Measurements from ENCODE around the gene ACSL3.

ACSL3 gene

DNA sequence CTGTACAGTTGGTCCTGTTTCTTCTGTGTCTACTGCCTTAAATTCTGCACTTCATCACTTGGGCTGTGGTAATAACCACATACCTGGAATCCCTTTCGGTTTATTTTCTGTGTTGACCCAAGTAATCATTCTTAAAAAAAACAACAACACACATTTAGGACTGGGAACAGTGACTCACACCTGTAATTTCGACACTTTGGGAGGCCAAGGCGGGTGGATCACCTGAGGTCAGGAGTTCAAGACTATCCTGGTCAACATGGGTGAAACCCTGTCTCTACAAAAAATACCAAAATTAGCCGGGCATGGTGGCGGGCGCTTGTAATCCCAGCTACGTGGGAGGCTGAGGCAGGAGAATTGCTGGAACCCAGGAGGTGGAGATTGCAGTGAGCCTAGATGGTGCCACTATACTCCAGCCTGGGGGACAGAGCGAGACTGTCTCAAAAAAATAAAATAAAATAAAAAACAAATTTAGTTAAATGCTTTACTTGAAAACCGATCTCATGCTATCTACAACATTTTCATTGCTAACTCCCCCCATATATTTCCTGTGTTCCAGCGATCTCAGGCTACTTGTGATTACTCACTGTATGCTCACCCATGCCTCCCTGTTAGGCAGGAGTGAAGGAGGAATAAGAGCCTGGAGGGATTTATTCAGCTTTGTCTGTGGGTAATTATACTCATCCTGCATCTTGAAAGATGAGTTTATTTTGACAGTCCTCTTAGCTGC, 18.2 kb downstream of the ACSL3 start:
- DNase-seq (ENCODE audit: low spot score), result no peak
- FAIRE-seq, result no peak

DNA sequence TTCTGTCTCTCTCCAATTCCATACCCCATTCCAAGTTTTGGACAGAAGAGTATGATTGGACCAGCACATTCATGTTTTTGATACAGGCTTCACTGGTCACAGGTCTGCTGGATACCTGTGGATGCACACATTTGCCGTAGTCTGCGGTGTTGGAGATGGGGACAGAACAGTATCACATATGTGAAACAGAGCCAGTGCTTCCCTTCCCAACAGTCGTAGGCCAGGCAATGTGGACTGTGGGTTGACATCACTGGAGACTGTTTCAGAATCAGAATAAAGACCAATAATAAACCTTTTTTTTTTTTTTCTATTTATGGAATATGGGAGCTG, 18.7 kb downstream of the ACSL3 start:
- DNase-seq (ENCODE audit: low spot score) (no peak), FAIRE-seq (no peak)

DNA sequence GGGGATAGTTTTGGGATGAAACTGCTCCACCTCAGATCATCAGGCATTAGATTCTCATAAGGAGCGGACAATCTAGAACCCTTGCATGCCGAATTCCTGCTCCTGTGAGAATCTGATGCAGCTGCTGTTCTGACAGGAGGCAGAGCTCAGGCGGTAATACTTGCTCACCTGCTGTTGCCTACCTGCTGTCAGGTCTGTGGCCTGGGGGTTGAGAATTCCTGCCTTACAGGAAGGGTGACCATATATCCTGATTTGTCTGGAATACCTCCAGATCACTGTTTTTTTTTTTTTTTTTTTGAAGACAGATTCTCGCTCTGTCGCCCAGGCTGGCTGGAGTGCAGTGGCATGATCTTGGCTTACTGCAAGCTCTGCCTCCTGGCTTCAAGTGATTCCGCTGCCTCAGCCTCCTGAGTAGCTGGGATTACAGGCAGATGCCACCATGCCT, 21.7 kb downstream of the ACSL3 start:
- no peak for DNase-seq (ENCODE audit: low spot score)
- no peak for FAIRE-seq

DNA sequence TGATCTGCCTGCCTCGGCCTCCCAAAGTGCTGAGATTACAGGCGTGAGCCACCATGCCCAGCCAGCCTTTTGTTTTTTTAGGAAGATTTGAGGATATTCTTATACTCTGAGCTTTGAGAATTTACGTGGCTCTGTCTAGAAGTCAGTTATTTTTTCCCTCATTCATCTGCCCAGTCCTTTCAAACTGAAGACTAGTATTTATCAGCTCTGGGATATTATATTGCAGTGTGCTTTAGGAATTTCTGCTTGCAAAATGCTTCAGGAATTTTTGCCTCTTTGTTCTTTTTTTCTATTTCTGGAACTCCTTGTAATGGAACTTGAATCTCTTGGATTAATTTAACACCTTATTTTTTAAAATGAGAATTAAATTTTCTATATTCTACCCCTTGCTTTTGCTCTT, 22.6 kb downstream of the ACSL3 start:
- DNase-seq (ENCODE audit: low spot score) (no peak), FAIRE-seq (no peak)

DNA sequence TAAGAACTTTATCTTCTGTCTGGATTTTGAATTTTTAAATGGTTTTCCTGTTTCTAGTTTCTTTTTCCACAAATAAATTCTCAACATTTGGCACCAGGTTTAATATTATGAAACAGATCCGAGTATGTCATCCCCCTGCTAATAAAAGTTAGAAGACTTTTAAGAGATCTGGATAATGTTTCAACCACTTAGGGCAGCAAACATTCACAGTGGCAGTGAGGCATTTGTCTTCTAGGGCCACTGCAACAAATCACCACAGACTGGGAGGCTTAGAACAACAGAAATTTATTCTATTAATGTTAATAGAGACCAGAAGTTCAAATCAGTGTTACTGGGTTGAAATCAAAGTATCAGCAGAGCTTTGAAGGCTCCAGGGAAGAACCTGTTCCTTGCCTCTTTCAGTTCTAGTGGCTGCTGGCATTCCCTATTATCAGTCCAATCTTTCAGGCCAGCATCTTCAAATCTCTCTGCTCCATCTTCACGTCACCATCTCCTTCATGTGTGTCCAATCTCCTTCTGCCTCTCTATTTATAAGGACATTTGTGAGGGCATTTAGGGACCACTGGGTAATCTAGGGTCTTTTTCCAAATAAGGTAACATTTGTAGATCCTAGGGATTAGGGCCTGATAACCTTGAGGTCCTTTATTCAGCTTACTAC, 23.4 kb downstream of the ACSL3 start:
- DNase-seq (ENCODE audit: low spot score) (no peak), FAIRE-seq (no peak)

DNA sequence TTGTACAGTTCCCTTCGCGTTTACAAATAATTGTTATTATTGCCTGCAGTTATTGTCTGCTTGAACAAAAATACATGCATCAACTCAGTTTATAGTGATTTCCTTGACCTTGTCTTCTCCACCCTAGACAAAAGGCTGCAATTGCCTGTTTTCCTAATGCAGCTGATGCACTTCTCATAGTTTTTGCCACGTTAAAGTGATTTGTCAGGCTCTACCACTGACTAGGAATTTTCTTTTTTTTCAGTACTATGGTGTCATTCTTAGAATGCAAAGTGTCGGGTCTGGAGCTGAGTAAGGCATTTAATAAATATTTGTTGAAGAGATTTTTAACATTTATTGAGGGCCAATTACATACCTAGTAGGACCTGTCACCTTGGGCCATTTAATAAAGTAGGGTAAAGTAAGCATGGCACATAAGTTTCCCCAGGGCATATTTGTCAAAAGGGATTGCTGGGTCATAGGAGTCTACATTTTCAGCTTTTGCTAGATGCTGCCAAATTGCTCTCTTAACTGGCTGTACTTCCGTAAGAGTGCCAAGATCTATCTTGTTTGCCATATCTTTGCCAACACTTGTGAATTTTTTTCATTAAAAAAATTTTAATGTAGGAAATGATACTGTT, 24.1 kb downstream of the ACSL3 start:
- FAIRE-seq, result no peak
- DNase-seq (ENCODE audit: low spot score), result no peak

DNA sequence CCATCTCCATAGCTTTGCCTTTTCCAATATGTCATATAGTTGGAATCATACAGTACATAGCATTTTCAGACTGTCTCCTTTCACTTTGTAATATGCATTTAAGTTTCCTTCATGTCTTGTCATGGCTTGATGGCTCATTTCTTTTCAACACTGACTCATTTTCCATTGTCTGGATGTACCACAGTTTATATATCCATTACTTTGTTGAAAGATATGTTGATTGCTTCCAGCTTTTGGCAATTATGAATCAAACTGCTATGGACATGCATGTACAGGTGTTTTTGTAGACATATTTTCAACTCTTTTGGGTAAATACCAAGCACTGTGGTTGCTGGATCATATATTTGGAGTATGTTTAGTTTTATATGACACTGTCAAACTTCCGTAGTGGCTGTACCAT, 26.3 kb downstream of the ACSL3 start:
- peak; percentile 23 for FAIRE-seq
- no peak for DNase-seq (ENCODE audit: low spot score)

DNA sequence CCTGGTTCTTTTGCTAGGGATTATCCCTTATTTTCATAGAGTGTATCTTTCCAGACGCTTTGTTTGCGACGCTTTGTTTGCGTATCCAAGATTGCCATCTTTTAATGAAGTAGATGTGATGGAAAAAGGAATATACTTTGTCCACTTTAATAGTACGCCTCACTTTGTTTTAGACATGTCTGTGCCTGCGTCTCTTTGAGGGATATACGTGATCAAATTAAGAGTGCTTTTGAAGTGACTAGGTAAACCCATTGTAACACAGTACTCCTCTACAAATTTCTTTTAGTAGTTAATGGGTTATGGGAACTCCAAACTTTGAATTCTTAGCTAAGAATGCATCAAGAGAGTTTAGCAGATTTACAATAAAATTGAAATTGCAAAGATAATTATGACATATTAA, 27.9 kb downstream of the ACSL3 start:
- no peak for FAIRE-seq
- DNase-seq (ENCODE audit: low spot score), result no peak

DNA sequence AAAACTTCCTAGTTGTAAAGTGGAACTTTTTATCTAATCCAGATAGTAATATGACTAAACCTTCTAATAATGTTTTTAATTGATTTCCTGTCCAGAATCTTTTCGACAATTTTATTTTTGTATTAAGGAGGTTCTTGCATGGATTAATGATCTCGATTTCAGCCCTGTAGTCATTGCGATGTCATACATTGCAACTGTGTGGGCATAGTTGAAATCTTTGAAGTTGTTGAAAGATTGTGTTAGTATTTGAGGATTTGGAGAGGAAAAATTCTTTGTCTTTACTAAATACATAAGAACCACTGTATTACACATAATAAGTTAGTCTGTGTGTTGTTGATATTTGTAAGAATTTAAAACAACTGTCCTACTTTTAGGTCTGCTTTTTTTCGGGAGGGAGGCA, 31.1 kb downstream of the ACSL3 start:
- FAIRE-seq, result no peak
- no peak for DNase-seq (ENCODE audit: low spot score)

DNA sequence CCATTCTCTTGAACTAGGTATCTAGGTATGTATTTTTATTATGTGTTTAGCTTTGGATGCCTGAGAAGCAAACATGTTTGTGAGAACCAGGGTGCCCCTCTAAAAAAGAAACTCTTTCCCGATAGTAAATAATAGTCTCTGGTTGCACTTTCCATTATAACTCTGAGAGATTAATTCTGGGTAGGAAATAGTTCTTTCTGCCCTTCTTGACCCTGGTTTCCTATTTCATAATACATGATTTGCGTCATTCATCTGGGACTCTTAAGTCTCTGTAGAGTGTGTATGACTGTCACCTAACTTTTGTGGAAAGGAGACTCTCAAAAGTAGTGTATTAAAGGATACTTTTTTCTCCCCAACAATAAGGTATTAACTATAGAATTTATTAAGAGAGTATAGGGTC, 31.5 kb downstream of the ACSL3 start:
- DNase-seq (ENCODE audit: low spot score) (no peak), FAIRE-seq (no peak)

DNA sequence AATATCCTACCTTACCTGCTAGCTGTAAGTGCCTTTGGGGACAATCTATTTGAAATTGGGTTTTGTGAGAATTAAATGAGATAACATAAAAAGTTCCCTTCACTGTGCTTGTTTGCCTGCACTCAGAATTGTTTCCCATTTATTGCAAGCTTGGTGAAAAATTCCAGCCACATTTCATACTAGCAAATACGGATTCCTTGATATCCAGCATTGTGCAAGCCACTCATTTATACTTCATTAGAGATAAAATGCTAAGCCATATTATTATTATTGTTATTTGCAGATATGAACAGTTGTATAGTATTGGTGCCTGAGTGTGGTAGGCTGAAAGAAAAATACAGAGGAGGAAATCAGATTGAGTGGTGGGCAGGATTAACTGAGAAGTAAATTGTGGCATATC, 31.9 kb downstream of the ACSL3 start:
- FAIRE-seq, result no peak
- DNase-seq (ENCODE audit: low spot score), result no peak

DNA sequence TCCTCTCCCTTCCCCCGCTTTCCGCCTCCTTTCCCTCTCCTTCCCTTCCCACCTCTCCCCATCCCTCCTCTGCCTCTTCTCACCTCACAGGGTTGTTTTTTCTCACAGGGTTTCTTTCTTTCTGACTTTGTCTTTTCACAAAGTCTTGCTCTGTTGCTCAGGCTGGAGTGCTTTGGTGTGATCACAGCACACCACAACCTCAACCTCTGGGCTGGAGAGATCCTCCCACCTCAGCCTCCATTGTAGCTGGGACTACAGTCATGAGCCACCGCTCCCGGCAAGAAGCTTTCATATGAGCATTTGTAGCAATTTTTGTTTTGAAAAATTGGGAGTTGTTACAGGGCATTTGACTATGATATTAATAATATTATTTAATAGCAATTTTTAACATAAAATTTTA, 32.9 kb downstream of the ACSL3 start:
- DNase-seq (ENCODE audit: low spot score), result no peak
- FAIRE-seq, result no peak

DNA sequence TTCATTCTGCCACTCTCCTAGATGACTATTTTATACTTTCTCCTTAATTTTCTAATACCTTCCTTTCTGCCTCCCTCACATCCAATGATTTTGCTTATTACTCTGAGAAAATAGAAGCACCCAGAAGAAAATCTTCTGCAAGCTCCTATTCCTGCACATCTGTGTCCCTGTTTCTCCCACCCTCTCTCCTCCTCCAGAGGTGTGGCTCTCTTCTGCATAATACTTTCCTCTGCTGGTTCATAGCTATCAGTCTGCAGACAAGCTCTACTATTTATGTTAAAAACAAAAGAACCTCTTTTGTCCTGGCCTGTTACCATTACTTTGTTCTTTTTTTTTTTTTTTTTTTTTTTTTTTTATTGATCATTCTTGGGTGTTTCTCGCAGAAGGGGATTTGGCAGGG, 34.3 kb downstream of the ACSL3 start:
- DNase-seq (ENCODE audit: low spot score), result no peak
- FAIRE-seq, result no peak

DNA sequence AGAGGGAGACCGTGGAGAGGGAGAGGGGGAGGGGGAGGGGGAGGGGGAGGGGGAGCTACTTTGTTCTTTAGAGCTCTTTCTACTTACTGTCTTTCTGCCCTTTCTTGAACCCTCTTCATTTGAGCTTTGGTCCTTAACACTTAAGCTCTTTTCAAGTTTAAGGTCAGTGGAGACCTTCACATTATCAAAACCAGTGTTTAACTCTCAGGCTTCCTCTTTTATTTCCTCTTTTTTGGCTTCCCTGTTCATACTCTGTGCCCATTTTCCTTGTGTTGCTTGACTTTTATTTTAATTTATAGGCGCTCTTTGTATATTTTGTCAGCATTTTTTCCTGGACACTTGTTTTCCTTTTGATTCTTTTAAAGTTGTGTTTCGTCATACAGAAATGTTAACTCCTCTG, 37.1 kb downstream of the ACSL3 start:
- FAIRE-seq, result no peak
- DNase-seq (ENCODE audit: low spot score), result no peak

DNA sequence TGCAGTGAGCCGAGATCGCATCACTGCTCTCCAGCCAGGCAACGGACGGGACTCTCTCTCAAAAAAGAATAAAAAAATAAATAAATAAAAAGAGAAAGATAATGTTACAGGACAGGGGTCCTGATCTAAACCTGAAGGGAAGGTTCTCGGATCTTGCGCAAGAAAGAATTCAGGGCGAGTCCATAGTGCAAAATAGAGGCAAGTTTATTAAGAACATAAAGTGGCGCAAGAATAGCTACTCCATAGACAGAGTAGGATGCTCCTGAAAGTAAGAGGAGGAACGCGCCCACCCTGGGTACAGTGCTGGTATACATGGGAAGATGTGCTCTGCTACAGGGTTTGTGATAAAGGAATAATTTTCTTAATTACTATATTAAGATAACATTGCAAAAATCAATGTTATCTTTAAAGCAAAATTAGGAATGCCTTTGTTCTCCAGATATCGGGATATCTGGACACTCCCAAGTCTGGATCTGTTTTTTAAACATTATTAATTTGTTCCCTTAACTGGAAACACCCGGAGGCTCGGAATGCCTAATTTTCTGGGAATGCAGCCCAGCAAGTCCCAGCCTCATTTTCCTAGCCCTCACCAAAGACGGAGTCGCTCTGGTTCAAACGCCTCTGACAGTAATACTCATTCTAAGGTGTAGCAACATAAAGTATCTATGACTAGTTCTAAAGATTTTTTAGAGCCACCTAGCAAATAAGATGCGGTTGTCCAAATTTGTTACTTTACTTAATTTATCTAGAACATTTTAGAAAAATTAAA, 38.8 kb downstream of the ACSL3 start:
- no peak for FAIRE-seq
- no peak for DNase-seq (ENCODE audit: low spot score)

DNA sequence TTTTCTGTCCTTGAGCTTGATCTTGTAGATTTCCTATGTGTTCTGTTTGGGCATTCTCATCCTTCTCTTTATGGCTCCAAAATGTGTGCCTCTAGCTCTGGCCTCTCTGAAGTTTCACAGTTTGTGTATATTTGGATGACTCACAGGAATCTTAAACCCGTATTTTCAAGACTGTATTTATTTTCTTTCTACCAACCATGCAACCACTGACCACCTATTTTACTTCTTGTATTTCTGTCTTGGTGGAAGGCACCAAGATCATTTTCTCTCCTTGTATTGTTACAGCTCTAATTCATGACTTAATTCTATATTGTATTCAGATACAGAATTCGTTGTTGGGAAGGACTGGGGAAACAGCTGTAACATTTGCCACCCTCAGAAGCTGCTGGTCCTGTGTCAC, 39.5 kb downstream of the ACSL3 start:
- FAIRE-seq (no peak), DNase-seq (ENCODE audit: low spot score) (no peak)

DNA sequence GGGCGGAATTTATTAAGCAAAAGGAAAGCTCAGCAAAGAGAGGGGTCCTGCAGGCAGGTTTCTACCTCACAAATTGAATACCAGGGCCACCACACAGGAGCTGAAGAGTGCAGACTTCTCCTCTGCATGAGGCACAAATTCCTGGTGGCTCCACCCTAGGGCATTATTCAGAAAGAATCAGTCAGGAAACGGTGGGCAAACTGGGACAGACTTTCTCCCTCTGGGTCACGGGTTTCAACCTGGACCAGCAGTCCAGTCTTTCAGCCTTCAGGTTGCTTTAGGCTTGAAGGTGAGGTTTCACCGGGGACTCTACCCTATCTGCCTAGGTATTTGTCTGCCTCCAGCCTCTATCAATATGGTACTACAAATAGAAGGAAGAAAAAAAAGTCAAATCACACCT, 41.8 kb downstream of the ACSL3 start:
- no peak for FAIRE-seq

DNA sequence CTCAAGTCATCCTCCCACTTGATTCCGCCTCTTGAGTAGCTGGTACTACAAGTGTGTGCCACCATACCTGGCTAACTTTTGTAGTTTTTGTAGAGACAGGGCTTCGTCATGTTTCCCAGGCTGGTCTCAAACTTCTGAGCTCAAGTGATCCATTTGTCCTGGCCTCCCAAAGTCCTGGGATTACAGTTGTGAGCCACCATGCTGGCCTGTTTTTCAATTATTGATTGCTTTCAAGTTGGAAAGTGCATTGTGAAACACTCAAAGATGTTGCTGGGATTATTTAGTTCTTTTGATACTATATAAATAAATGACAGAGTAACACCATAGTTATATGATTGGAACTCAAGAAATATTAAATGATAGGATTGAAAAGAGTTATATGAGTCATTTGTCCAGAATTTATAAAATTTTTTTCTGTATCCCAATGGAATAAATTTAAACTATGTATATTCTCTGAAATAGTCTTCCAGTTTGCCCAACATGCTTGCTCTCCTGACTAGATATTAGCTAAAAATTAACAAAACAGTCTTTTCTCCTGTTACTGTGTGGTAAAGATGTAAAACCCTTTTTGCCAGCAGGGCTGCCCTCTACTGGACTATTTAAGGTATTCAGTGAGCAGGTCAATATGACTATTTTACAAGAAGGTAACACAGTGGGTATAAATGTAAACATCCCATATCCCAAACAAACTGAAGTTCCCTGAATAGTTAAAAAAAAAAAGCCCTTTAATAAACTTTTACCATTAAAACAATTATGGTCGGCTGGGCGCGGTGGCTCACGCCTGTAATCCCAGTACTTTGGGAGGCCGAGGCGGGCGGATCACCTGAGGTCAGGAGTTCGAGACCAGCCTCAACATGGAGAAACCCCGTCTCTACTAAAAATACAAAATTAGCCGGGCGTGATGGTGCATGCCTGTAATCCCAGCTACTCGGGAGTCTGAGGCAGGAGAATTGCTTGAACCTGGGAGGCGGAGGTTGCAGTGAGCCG, 42.7 kb downstream of the ACSL3 start:
- FAIRE-seq (no peak), DNase-seq (ENCODE audit: low spot score) (peak; percentile 37)

More for the DNA sequence above, 41.8 kb downstream of the ACSL3 start:
- DNase-seq (ENCODE audit: low spot score), result no peak

DNA sequence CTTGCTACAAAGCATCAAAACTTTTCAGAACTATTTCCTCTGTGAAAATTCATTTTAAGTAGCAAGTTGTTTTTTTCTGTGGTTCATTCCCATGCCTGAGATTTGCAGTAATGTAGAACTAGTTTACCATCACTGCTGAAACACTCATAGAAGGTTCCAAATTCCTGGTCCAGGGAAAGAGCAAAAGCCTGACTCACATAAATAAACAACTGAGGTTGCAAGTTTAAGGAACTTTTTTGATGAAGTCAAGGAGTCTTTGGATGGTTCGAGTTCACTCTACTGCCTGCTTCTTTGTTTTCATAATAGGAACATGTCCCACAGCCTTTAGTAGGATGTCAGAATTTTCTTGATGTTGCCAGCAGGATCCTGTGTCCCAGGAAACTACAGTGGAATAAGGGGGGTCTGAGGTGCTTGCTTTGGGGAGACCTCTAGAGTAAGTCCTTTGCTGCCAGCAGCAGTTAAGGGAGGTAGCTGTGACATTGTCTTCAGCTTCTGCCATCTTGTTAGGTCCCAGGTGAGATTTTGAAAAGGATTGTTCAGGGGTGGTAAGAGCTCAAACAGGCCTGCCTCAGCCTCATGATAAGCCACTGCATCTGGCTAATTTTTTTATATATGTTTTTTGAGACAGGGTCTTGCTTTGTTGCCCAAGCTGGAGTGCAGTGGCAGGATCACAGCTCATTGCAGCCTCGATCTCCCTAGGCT, 43.9 kb downstream of the ACSL3 start:
- DNase-seq (ENCODE audit: low spot score), result no peak
- no peak for FAIRE-seq

DNA sequence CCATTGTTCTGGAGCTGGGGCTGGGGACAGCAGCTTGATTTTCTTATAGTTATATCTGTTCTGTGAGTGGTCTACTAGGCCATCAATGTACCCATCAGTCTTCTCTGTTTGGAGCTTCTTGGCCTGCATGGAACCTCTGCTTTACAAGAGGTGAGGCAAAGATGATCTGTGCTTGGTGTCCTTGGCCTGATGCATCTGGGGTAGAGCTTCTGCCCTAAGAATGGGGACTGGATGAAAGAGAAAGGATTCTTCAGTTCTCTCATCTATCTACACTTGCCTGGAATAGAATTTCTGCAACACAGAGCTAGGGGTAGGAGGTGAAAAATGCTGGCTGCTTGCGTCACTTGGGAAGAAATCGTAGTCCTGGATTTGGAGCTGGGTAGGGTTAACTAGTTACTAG, 46.2 kb downstream of the ACSL3 start:
- FAIRE-seq (no peak), DNase-seq (ENCODE audit: low spot score) (no peak)

Measured in urothelium cell line (cell line).